ENCODE data around the gene NOTCH3.

- no peak for TF ChIP-seq CTCF (IDR thresholded peaks at IDR 0.05)
- TF ChIP-seq POLR2AphosphoS5 (IDR thresholded peaks at IDR 0.05): no peak
- TF ChIP-seq POLR2A (IDR thresholded peaks at IDR 0.05; ENCODE audit: low read depth): no peak
Observed at GRCh38 chr19:15223649-15224361, 23.0 kb upstream of the NOTCH3 start.

Measured in esophagus muscularis mucosa (tissue), 3 donors.